GM19240 (cell line): ENCODE measurements around the gene ID4.
"Not testable (repeated sequence)": the region's sequence is repeated elsewhere in the genome, so short reads cannot be mapped to it uniquely, and the experiment has no call there.

Source experiments
- DNase-seq: peaks from one replicate; pipeline ENCODE4 v3.0.0; 2011; ENCODE audit warnings: low spot score; ENCODE audit not compliant: insufficient read length

The ID4 gene

DNA sequence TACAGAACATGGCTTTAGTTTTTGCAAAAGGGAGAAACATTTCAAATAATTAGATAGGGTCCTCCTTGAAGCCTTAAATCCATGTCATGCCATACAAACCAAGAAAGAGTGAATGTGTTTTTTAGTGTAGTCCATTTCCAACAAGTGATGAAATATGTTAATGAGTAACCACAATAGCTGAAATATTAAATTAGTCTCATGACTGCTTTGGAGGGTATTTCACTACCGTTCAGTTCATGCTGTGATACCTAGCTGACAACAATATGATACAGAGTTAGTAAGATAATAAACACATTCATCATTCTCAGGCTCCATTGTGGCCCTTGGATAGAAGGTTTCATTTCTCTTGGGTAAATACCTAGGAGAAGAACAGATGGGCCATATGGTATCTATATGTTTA lies 5.8 kb upstream of the ID4 start:
- DNase-seq: no peak

DNA sequence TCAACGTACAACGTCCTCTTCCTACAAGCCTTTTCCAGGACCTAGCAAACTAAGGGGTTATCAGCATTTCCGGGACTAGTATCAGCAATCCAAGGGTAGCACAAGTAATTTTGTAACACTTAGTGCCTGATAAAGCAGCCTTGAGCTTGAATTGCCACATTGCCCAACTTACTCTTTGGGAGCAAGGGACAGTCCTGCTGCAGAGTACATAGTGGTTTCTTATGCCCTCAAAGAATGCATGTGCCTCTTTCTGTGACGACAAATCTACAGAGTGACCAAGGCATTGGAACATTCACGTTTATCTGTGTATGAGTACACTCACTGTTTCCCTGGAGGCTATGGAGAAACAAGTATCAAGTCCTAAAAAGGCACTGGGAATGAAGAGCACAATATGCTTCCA lies 3.2 kb upstream of the ID4 start:
- DNase-seq: no peak

DNA sequence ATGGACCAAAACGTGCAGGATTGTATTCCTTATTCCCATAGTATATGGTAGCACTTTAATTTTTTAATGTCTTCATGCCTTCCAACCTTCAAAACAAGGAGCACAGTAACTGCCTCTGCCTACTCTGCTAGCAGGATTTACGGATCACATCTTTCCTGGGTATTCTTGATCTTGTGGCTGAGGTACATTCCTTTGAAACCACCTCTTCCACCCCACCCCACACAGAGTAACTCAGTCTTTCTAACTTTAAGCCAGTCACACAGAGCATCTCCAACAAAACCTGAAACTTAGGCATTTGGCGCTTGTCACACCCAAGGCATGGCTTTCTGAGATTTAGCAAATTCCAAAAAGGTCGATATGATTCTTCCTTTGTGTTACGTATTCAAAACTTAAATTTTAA lies 2.3 kb upstream of the ID4 start:
- DNase-seq: no peak

DNA sequence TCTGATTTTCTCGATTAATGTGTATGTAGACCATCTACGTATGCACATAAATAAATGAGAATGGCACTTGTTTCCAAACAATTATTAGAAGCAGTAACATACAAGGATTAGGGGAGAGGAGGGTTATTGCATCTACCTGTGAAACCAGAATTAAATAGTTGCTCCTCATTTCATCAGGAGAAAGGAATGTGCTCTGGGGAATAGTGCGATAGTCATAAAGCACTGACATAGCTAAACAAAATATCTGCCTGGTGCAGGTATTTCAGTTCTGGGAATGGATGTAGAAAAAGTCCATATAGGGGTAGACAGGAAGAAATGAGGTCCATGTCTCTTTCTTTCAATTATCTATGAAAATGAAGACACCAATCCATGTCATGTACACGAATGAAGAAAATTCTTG lies 1.6 kb upstream of the ID4 start:
- no peak for DNase-seq

DNA sequence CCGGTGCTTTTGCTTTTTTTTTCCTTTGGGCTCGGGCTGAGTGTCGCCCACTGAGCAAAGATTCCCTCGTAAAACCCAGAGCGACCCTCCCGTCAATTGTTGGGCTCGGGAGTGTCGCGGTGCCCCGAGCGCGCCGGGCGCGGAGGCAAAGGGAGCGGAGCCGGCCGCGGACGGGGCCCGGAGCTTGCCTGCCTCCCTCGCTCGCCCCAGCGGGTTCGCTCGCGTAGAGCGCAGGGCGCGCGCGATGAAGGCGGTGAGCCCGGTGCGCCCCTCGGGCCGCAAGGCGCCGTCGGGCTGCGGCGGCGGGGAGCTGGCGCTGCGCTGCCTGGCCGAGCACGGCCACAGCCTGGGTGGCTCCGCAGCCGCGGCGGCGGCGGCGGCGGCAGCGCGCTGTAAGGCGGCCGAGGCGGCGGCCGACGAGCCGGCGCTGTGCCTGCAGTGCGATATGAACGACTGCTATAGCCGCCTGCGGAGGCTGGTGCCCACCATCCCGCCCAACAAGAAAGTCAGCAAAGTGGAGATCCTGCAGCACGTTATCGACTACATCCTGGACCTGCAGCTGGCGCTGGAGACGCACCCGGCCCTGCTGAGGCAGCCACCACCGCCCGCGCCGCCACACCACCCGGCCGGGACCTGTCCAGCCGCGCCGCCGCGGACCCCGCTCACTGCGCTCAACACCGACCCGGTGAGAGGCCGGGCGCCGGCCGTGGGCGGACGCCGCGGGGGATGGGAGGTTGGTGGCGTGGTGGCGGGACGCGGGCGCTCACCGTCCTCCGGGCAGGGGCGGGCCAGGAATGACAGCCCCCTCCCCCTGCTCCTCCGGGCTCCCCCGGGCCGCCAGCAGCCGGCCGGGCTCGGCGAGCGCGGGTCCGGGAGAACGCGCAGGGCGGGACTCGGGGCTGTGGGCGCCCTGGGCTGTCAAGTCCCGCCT lies 606 bp downstream of the ID4 start:
- DNase-seq: no peak

DNA sequence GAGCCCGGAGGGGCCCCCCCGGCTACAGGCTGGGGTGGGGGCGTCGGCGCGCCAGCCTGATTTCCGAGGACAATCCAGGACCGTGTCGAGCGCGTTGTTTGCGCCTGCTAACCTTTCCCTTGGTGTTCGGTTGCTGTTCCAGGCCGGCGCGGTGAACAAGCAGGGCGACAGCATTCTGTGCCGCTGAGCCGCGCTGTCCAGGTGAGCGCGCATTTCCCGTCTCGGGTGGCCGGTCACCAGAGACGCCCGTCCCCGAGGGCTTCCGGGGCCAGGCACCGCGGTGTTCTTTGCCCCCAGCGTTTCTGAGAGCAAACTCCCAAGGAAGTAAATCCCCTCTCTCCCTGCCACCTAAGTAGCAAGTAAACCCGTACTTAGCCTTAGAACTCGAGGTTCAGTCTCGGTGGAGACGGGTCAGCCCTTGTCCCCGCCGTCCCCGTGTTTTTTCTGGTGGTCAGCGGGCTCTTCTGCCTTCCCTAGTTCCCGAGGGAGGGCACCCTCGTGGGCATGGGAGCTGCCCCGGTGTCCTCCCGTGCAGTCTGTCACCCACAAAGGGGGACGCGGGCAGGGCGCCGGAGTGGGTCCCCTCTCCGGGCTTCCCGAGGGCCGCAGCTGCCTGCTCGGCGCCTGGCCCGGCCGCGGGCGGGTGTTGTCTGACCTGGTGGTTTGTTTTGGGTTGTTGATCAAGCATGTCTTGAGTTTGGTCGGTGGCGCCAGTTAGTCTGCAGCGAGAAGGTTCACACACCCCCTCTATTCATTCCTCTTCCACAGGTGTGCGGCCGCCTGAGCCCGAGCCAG lies 1.5 kb downstream of the ID4 start:
- no peak for DNase-seq

DNA sequence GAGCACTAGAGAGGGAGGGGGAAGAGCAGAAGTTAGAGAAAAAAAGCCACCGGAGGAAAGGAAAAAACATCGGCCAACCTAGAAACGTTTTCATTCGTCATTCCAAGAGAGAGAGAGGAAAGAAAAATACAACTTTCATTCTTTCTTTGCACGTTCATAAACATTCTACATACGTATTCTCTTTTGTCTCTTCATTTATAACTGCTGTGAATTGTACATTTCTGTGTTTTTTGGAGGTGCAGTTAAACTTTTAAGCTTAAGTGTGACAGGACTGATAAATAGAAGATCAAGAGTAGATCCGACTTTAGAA lies 2.0 kb downstream of the ID4 start:
- no peak for DNase-seq

DNA sequence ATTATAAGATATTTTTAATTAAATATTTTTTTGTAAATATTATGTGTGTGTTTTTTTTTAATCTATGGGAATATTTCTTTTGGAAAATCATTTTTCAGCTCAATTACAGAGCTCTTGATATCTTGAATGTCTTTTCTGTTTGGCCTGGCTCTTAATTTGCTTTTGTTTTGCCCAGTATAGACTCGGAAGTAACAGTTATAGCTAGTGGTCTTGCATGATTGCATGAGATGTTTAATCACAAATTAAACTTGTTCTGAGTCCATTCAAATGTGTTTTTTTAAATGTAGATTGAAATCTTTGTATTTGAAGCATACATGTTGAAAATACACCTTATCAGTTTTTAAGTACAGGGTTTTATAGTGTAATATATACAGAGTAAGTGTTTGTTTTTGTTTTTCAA lies 2.6 kb downstream of the ID4 start:
- DNase-seq: no peak

DNA sequence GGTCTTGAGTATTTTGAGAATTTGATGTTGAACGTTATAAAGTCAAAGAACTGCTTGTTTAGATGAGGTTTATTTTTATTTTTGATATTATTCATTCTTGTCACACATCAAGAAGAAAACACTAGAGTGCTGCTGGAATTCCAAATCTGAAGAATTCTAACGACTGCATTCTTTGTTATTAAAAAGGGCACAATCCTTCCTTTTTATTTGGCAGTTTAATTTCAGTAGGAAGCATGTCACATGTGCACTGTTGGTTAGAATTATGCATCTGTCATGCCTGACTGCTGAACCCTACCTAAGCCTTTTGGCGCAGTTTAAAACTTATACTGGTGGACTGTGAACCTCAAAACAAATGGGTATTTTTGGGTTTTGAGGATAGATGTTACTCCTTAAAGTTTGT lies 4.0 kb downstream of the ID4 start:
- no peak for DNase-seq

DNA sequence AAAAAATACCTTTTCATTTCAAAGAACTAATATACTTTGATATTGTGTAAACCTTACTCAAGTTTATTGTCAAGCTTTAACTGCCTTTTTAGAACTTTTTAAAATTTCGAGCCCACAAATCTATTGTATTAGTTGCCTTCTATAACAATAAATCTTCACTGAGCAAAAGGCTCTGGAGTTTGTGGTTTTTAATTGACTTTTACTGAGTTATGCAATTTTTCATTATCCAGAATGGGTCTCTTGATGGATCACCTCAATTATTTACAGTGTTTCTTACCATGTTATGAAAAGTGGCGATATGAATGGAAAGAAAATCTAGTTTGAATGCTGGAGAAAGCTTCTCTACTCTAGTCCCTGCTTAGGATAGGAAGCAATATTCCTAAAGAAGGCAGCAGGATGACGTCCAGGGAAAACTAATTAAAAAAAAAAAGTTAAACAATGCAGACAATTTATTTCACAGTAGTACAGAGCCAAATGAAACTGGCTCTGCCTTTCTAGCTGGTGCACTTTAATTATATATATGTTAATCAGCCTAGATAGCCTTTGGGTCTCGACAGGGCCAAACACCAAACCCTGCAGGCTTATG lies 5.0 kb downstream of the ID4 start:
- no peak for DNase-seq

DNA sequence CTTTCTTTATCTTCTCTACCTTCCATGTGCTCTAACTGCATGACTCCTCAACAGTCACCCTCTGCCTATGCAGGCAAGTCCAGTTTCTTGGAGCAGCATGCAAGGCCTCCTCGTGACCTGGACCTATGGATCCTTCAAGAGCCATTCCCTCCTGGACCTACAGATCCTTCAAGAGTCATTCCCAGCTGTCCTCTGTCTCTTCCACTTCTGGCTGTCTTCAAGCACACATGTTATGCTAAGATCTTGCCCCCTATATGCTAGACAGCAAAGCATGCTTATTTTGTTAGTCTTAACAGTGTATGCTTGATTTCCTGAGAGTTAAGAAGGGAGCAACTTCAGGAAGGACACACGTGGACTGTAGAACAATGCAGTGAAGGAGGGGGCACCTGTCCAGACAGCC lies 7.5 kb downstream of the ID4 start:
- DNase-seq: no peak

DNA sequence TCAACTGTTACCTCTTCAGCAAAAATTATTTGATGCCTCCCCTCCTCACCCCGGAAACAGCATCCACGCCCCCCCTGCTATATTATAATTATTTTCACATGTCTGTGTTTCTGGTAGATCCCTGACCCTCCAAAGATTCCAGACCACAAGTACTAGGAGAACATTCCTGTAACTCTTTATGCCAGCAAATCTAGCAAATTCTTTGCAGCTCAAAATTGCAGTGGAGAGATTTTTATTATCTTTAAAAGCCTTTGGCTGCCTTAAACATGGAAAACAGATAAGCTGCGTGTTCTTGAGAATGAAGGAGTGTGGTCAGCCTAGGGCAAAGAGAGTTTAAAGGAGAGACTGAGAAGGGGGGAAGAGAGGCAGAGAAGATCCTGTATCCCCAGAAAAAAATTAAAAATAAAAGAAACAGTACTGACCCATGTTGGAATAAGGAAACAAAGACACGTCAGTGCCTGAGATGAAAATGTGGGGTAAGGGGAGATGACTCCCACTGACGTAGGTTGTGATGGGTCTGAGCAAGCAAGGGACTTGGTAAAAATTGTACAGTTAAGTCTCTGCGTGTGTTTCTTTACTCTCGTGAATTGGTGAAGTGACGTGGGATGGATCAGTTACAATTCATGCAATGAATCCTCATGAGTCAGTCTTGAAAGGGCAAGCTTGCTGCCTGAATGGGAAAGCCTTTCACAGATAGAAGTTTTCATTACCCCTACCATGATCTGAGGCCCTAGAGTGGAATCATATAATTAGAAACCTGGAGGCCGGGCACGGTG lies 8.3 kb downstream of the ID4 start:
- DNase-seq: no peak

DNA sequence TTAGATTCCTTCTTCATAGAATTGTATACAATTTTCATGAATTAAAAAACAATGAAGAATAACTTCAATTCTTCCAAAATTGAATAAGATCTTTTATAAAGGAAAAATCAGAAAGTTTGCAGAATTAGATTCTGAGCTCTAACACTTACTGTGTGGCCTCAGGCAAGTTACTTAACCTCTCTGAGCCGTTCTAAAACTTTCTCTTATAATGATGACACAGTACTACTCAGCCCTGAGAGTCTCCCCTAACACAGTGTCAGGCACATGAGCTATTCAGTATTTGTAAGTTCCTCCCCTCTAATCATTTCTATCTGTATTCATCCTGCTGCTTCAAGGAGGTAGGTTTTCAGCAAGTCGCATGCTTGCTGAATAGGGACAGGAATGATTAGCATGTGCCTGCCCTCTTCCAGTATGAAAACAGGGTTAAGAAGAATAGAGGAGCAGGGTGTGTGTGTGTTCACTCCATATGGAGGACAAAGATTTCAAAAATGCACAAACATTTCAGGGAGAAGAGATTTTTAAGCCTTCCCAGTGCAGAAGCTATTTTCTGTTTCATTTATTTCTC lies 11.4 kb downstream of the ID4 start:
- DNase-seq: no peak

DNA sequence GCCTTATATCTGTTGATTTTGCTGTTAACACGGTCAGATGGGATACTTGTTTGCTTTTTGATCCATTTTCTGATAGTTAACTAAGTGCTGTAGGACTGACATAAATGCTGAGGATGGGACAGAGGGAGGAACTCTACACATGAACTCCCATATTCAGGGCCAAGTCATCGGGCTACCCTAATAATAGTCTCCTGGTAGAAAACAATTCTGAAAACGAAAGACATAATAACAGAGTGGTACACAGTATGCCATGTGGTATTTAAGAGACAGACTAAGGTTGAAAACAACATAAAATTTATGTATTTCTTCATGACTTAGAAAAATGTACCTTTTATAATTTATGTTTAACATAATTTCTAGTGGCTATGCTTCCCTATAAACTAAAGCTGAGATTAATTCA lies 12.0 kb downstream of the ID4 start:
- DNase-seq: no peak

DNA sequence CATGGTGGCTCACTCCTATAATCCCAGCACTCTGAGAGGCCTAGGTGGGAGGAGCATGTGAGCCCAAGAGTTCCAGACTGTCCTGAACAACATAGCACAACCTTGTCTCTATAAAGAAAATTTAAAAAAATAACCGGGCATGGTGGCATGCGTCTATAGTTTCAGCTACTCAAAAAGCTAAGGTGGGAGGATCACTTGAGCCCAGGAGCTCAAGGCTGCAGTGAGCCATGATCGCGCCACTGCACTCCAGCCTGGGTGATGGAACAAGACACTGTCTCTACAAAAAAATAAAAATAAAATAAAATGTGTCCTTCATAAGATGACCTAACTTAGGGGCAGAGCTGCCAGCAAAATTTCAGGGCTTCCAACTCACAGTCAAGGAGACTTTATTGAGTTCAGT lies 12.6 kb downstream of the ID4 start:
- DNase-seq: no peak

DNA sequence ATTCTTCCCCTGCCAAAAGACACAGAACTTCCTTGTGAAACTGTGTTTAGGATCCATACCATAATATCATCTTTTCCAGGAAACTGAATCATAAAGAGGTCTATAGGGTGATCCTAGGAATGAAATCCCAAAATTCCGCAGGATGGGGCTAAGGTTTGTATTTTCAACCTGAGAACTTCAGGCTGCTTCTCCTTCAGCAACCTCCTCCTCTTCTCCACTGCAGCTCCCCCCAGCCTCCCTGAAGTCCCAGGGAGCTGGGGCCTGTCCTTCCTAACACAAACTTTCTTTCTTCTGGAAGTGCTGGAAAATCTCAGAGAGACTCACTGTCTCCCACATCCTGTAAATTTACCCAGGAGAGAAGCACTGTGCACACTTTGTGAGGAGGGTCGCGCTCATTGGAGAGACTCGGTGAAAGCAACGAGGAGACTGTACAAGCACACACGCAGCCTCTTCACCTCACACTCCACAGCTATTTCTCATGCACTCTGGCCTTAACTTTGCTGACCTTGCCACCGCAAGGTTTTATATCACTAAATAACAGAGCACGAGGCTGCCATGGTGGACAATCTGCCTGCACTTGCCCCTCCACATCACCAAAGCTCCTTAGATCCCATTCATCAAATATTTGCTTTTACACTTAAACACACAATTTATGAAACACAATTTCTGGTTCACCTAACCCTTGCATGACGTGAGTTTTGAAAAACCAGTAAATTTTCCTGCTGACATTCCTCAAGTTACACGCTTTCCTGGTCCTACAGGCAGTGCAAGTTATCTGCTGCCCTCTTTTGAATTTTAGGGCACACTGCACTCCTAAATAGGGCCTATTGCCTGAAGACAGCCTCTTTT lies 14.3 kb downstream of the ID4 start:
- no peak for DNase-seq

DNA sequence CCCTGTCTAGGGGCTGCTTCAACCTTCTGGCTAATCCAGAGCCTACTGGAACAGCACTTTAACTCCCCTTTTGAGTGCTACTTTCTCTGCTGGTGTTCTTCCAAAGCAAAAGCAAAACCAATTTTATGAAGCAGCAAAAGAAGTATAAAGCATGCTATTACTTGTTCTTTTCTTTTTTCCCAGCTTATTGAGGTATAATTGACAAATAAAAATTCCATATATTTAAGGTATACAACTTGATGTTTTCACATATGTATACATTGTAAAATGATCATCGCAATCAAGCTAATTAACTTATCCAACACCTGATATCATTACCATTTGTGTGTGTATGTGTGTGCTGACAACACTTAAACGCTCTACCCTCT lies 14.9 kb downstream of the ID4 start:
- DNase-seq: no peak

DNA sequence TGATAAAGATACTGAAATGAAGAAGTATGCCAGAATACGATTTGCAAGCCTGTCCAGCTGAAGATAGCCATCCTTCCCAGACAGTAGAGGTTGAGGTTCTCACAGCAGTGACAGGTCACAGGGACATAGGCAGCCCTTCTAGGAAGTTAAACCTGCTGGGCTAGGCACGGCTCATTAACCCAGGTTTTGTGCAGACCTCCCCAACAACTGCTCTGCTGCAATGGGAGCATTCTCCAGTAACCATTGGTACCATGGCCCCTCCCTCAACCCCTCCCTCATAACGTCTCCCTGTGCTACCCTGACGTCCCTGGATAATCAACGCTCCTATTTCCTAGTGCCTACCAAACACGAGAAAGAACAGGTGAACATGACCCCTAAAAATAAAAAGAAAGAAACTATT lies 15.8 kb downstream of the ID4 start:
- DNase-seq: no peak

DNA sequence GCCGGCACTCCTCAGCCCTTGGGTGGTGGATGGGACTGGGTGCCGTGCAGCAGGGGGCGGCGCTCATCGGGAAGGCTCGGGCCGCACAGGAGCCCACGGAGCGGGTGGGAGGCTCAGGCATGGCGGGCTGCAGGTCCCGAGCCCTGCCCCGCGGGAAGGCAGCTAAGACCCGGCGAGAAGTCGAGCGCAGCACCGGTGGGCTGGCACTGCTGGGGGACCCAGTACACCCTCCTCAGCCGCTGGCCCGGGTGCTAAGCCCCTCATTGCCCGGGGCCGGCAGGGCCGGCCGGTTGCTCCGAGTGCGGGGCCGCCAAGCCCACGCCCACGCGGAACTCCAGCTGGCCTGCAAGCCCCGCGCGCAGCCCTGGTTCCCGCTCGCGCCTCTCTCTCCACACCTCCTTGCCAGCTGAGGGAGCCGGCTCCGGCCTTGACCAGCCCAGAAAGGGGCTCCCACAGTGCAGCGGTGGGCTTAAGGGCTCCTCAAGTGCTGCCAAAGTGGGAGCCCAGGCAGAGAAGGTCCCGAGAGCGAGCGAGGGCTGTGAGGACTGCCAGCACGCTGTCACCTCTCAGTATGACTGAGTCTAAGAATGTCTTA lies 17.3 kb downstream of the ID4 start:
- DNase-seq: not testable (repeated sequence)

DNA sequence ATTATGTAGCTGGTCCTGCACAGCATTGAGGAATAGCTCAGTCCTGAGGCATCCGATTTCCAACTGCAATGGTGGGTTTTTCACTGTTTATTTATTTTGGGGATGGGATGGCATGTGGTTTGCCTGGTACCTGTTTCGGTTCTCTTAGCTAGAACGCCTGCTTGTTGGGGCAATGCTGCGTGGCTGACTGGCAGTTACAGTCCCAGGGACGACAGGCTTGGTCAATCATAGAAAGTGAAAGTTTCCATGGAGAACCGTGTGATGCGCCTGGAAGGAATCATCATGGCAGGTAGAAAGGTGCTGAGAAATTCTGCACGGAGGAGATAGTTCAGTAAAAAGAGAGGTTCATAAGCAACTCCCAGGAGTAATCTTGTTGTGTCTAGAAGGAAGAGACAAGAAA lies 18.4 kb downstream of the ID4 start:
- no peak for DNase-seq
